Posterior cingulate gyrus (tissue), 11 donors: ENCODE measurements around the gene COL13A1.

Experiments
- DNase-seq, 10 donors: peaks; one replicate each; pipeline versions ENCODE4 v3.0.0 to v3.0.0-alpha.2; 2020 to 2021; ENCODE audit warnings: mixed read lengths in 3 of 10
- intact Hi-C: fragments of 100-400 bp; cut with DNase I; formaldehyde crosslinking; loops from one replicate; pipeline ENCODE4 v1.15.1; 2023

The COL13A1 gene

GRCh38 chr10:69898524-69898923 lies 96.8 kb downstream of the COL13A1 start:
- DNase-seq = no peak
- intact Hi-C loops = no loop called here

DNA sequence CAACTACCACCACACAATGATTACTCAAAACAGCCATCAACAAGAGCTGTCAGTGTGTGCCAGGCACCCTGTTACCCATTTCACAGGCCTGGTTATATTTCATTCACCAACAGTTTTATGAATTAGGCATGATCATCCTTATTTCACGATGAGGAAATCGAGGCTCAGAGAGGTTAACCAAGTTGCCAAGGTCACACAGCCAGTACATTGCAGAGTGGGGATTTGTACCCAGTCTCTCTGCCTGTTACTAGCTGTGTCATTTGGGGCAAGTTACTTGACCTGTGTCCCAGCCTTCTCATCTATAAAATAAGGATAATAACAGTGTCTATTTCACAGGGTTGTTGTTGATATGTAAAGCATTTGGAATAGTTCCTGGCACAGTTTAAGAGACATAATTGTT lies 97.2 kb downstream of the COL13A1 start:
- DNase-seq = no peak

GRCh38 chr10:69899727-69900595 lies 98.3 kb downstream of the COL13A1 start:
- DNase-seq = no peak

More for the DNA sequence above, 97.2 kb downstream of the COL13A1 start:
- intact Hi-C loops = no loop called here

GRCh38 chr10:69901022-69901421 lies 99.3 kb downstream of the COL13A1 start:
- intact Hi-C loops = no loop called here
- DNase-seq = no peak

More at GRCh38 chr10:69899727-69900595, 98.3 kb downstream of the COL13A1 start:
- intact Hi-C loops = no loop called here

DNA sequence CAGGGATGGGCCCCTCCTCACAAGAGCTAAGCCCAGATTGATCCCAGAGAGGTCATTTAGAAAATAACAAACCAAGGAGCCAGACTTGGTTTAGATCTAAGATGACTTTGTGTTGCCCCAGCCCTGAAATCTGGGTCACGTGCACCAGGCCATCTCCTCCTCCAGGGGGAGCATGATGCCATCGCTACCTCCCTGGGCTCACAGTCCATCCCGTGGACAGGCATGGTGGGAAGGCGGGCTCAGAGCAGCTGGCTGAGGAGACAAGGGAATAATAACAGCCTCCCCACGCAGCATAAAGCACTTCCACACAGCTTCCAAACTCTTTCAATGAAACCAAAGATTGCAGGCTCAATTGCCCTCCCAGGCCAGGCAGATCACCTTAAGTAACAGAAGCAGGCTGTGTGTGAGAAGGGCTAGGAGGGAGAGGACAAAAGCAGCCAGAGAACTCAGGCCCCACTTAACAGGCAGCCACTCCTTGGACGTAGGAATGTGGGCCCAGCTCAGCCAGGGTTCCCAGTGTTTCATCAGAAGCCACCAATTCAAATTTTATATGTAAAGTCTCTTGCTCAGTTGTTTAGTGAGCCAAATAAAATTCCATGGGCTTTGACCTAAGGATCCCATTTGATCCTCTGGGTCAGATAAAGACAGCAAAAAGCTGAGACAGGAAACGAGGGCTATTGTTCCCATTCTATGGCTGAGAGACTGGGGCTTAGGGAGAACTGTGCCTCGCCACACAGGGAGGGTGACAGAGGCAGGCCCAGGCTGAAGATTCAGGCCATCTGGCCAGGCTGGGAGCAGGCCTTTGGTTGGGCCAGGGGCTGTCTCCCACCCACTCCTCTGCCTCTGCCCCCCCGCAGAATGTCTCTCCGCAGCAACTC lies 100.2 kb downstream of the COL13A1 start:
- peak in 6 of 10 donors; percentile 31 to 90 (median 39) for DNase-seq
- intact Hi-C loops = no loop called here

DNA sequence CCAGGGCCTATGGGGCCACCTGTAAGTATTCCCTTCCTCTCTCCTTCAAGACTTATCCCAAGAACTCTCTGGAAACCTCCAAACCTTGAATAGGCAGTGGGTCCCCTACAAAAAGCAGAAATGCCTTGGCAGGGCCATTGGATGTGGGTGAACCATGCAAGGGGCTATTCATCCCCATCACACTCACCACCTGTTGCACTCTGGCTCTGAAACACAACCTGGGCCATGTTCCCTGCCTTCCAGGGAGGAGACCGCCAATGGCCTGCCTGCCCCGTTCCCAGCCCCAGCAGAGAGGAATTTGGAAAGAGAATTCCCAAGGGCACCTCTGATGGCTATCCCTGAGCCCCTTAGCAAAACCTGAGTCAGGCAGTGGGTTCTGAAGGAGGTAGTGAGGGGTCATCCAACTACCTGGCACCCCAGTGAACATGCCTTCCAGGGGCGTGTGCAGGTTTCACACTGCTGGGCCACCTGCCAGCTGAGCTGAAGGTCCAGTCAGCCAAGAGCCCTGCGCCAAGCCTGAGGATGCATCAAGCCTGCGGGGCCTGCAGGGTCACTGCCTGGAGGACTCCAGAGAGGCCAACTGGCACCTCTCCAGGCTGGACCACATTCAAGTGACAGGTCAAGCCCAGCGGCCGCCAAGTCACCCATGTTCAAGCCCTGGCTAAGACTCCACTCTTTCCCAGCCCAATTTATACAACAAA lies 101.3 kb downstream of the COL13A1 start:
- intact Hi-C loops = no loop called here
- DNase-seq = peak in 3 of 10 donors; percentile 28 to 87 (median 42)

- intact Hi-C loops = no loop called here
- no peak for DNase-seq
Measured at GRCh38 chr10:69904533-69904932, 102.8 kb downstream of the COL13A1 start.

GRCh38 chr10:69906425-69906824 lies 104.7 kb downstream of the COL13A1 start:
- intact Hi-C loops = no loop called here
- no peak for DNase-seq

- intact Hi-C loops = no loop called here
- DNase-seq = no peak
Measured at GRCh38 chr10:69907517-69907916, 105.8 kb downstream of the COL13A1 start.

- intact Hi-C loops = no loop called here
- no peak for DNase-seq
Measured at GRCh38 chr10:69908124-69908523, 106.4 kb downstream of the COL13A1 start.

DNA sequence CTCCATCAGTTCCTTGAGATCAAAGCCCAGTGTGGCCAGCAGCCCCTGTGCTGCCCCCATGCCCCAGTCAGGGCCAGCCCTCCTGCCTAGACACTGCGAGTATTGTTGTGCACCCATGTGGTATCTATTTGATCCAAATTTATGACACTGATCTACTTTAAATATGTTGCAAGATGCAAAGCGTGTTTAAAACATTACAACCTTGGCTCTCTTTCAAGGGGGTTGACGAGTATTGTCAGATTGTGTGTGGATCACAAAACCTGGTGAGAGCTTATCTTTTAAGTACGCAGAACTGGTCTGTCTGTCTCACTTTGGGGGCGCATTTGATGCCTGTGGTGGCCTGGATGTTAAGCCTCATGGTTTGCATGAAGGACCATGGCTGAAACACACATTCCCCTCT lies 108.9 kb downstream of the COL13A1 start:
- intact Hi-C loops = no loop called here
- no peak for DNase-seq

GRCh38 chr10:69911613-69912528 lies 110.2 kb downstream of the COL13A1 start:
- peak in 4 of 10 donors; percentile 40 to 48 (median 45) for DNase-seq

DNA sequence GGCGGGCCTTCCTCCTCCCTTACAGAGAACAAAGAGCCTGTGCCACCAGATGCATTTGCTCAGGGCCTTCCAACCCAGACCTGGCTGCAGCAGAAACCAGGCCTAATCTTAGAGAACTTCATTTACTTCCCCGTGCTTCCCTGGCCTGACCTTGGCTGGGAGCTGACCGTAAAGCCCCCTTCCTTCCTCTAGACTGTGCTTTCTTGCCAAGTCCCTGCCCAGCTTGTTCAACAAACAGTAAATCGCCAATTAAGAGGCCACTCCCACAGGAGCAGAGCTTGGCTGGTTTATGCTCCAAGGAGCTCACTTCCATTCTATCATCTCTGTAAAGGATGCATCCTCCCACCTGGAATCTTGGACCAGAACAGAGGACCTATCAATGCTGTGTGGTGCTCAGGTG lies 110.9 kb downstream of the COL13A1 start:
- no peak for DNase-seq

More at GRCh38 chr10:69911613-69912528, 110.2 kb downstream of the COL13A1 start:
- intact Hi-C loops = no loop called here

DNA sequence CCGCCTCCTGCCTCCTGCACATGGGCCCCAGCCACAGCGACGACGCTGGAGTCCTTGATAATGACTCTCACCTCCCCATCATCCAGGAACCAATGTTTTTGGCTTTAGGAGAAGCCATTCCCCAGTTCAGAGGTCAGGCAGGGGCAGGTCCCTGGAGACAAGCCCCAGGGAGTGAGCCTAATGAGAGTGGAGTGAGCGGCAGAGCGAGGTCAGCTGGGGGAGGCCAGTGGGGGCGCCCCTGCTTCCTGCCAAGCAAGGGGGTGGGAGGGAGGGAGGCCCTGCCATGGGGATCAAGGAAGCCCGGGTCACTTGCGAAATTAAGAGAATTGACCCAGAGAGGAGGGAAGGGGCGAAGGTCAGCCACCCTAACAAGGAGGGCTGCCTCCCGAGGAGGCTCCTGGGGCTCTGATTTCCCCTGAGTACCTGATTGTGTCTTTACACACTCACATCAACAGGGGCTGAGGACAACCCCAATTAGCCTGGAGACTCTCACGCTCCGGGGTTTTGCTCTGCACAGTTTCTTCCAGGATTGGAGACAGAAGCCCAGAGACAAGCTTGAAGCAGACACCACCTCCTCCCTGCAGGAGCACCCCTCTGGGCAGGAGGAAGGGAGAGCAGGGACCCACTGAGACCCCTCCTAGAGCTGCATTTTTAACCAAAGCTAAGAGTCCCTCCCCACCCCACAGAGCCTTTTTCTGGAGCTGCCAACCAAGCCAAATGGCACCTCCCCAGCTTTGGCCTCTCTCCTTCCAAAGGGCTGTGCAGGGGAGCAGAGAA lies 112.1 kb downstream of the COL13A1 start:
- DNase-seq = no peak
- intact Hi-C loops = loop anchor here (1.0 to 2.0 kb wide), 2 partner anchors 127 to 269 kb away; no protein-coding TSS in a partner anchor

More for the DNA sequence above, 110.9 kb downstream of the COL13A1 start:
- intact Hi-C loops = no loop called here

DNA sequence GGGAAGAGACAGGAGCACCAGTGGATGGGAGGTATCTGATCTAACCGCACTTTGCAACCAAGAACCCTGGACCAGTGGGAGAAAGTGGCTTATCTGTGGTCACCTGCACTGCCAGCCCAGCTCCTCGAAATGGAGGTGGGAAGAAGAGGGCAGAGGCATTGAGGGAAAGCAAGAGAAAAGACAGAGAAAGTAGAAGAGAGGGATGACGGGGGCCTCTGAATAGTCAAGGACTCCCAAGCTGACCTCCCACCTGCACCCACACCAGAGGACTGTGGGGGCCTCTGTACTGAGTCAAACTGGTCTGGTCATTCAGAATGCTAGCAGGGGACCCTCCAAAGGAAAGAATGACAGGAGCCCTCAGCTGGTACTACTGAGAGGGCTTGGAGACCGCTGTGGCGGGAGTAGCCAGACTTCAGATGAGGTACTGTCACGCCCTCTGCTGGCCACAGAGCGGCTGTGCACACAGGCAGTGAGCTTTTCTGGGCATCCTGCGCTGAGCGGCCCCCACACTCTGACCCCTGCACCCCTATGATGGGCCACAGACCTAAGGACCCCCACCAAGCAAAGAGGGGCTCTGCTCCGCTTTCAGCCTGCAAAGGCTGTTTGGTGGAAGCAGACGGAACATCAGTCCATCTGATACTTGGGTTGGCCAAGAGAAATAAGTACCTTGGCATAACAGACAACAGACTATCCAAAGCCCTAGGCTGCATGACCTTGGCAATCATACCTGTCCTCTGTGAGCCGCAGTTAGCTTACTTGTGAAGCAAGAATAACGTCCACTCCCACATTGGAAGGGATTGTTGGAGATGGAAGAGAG lies 112.9 kb downstream of the COL13A1 start:
- peak; percentile 50 to 95 (median 83) for DNase-seq
- intact Hi-C loops = loop anchor here (1.0 to 2.0 kb wide), 2 partner anchors 128 to 270 kb away; no protein-coding TSS in a partner anchor

DNA sequence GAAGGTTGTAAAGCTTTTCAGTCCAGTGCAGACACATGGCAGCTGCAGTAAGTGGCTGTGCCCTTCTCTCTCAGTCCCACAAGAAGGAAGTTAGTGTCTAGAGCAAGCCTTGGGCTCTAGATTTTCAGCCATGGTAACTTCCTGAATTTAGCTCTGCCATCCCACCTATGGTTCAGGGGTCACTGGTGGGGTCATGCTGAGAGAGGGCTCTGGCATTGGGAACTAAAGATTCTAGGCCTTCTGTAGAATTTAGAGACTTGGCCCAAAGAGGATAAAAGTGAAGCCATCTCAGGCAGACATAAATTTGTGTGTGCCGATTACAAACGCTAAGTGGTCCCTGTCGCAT lies 113.5 kb downstream of the COL13A1 start:
- intact Hi-C loops = loop anchor here (2.0 kb wide), 1 partner anchor 128 kb away; no protein-coding TSS in a partner anchor
- DNase-seq = no peak

- no peak for DNase-seq
- intact Hi-C loops = no loop called here
Measured at GRCh38 chr10:69916118-69916517, 114.4 kb downstream of the COL13A1 start.

DNA sequence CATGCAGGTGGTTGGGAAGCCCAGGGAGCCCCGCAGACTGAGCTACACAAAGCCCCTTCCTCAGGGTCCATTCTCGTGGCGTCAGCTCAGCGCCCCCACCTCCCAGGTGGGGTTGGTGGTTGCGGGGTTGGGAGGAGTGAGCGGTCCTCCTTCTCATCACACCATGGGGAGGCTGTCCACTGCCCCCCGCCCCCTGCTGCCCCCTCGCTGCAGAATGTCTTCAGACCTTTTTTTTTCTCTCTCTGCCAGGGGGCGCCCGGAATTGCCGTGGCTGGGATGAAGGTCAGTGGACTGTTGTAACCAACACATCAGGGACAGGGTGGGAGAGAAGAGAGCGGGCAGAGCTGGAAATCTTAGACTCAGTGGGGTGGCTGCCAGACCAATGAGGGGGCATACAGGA lies 116.3 kb downstream of the COL13A1 start:
- intact Hi-C loops = no loop called here
- DNase-seq = peak in 1 of 10 donors; percentile 67
